Peyer's patch (tissue), 4 donors: ENCODE results near the gene PPARA.

Experiments used
- CTCF ChIP-seq, 6 experiments: fragments of 450-650 bp in 4 of 6; fragments of 200-600 bp in 2 of 6; sonication (generic) in 1 of 6; IDR thresholded peaks; one replicate each; pipeline ENCODE4 v1.5.1; 2017 to 2019; ENCODE audit warnings: antibody characterized with exemption in 6 of 6, mild to moderate bottlenecking in 3 of 6, moderate library complexity in 1 of 6
- POLR2A ChIP-seq, 2 donors: fragments of 450-650 bp; IDR thresholded peaks; one replicate each; pipeline ENCODE4 v1.5.1; 2017; ENCODE audit warnings: antibody characterized with exemption in 2 of 2, mild to moderate bottlenecking in 2 of 2, moderate library complexity in 2 of 2

GRCh38 chr22:46178755-46179505 lies 28.6 kb downstream of the PPARA start:
- TF ChIP-seq POLR2A (IDR thresholded peaks at IDR 0.05), result no peak
- TF ChIP-seq CTCF (IDR thresholded peaks at IDR 0.05), result no peak
